Umbilical cord (tissue), 2 donors: Measurements from ENCODE around the gene FERMT3. TPM values are rescaled to one million over a fixed set of nuclear protein-coding genes. Genes with fewer than 3 reads are reported as not detected.

Experiments used
- DNase-seq: peaks from one replicate; pipeline ENCODE4 v3.0.0-alpha.2; 2015; ENCODE audit warnings: low spot score
- total RNA-seq: library from RNA; depleted of rRNA; stranded (reverse); fragments of >200 nt; gene quantifications from one replicate; pipeline ENCODE4 v1.2.3, GENCODE V29; 2014; ENCODE audit warnings: low replicate concordance; ENCODE audit not compliant: insufficient read depth

Gene FERMT3
- total RNA-seq, 1 donor from 2014 or later, result 14.2 TPM

DNA sequence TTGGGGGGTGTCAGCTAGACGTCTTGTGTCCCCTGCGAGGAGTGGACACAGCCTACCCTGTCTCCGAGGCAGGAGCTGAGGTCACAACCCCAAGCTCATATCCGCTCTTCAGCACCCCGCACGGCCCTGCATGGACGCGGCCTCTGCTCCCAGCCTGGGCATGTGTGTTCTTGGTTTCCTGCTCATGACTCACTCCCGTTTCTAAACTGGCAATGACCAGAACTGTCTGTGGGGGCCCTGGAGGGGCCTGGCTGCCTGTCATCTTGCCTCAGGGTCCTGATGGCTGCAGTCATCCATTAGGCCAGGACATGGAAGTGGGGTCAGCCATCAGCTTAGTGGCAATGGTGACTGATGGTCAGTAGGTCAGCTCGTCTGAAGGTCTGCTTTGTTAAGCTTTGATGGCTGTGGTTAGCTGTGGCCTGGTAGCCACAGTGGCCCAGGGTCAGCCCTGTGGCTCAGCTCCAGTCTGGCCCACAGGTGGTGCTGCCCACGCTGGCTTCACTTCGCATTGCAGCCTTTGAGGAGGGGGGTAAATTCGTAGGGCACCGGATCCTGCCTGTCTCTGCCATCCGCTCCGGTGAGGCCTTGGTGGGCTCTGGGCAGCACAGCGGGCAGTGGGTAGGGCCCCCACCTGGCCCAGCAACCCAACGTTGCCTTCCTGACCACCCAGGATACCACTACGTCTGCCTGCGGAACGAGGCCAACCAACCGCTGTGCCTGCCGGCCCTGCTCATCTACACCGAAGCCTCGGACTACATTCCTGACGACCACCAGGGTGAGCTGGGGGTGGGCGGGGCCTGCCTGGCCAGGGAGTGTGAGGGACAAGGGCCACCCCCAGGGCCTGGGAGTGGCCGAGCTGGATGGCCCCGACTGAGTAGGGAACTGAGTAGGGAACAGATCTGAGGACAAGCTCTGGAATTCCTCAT, 56.8 kb downstream of the FERMT3 start:
- DNase-seq, result no peak

GRCh38 chr11:64263947-64264317, 57.4 kb downstream of the FERMT3 start:
- DNase-seq, result no peak

DNA sequence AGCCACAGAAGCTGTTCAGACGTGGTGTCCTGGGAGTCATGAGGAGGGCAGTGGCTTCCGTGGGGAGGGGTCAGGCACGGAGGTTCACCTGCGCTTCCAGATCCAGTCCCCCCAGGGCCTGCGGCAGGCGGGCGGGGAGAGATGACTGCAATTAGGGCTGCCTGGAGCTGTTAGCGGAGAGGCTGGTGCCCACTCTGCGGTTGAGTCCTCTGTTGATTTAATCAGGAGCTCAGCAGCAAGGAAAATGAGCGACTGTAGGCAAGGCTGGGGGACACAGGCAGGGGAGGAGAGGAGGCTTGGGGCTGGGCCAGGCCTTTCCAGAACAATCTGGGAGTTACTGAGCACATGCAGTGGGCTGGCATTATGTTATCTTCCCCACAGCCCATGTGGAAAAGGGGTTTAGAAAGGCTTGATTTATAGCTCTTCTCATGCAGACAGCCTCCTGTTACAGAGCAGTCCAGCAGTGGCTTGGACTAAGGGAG, 57.9 kb downstream of the FERMT3 start:
- peak; percentile 81 for DNase-seq

DNA sequence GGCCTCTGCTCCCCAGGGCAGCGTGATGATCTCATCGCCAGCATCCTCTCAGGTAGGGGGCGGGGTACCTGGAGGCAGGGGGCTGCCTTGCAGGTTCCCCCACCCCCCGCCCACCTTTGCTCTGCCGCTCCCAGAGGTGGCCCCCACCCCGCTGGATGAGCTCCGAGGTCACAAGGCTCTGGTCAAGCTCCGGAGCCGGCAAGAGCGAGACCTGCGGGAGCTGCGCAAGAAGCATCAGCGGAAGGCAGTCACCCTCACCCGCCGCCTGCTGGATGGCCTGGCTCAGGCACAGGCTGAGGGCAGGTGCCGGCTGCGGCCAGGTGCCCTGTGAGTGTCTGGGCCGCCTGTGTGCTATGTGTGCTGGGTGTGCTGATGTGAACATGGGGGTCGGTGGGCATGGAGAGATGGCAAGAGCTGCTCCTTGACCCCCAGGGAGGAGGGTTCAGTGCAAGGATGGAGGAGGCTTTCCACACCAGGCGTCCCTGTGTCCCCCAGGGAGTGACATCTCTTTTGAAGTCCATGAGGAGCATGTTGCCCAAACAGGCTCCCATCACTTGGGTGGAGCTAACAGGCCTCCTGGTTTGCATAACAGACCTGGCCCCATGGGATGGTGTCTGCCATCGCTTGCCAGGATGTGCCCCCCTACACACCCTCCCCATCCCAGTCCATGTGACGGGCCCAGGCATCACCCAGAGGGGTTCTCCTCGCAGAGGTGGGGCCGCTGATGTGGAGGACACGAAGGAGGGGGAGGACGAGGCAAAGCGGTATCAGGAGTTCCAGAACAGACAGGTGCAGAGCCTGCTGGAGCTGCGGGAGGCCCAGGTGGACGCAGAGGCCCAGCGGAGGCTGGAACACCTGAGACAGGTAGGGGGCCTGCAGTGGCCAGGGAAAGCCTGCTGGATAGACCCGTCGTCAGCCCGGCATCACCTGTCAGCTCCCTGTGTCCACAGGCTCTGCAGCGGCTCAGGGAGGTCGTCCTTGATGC, 58.9 kb downstream of the FERMT3 start:
- no peak for DNase-seq

DNA sequence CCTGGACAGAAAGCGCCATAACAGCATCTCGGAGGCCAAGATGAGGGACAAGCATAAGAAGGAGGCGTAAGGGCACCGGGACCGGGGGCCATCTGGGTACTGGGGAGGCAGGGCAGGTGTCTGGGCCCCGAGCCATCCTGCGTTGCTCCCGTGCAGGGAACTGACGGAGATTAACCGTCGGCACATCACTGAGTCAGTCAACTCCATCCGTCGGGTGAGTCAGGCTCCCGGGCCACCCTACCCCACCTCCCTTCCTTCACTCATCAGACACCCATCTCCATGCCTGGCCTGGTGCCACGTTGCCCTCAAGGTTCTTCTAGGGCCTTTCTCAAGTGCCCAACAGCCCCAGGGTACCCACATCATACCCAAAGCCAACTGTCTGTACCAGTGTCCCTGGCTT, 59.8 kb downstream of the FERMT3 start:
- DNase-seq, result no peak

DNA sequence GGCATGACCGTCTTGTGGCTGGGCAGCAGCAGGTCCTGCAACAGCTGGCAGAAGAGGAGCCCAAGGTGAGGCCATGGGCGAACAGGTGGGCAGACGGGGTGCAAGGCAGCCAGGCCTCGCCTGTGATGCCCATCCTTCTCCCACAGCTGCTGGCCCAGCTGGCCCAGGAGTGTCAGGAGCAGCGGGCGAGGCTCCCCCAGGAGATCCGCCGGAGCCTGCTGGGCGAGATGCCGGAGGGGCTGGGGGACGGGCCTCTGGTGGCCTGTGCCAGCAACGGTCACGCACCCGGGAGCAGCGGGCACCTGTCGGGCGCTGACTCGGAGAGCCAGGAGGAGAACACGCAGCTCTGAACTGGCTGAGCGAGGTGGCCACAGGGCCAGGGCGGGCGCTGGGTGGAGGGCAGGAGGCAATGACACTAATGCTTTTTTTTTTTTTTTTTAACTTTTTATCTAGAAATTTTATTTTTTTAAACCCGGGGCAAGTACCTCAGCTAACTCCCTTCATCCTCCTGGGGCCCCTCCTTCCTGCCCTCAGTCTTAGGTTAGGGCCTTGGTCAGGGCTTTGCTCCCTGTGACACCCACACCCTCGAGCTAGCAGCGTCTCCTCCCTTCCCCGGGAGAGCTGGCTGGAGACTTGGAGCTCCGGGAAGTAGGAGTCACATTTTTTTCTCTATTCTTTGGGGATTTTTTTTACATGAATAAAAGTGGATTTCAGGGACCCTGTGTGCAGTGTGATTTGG, 60.9 kb downstream of the FERMT3 start:
- no peak for DNase-seq

DNA sequence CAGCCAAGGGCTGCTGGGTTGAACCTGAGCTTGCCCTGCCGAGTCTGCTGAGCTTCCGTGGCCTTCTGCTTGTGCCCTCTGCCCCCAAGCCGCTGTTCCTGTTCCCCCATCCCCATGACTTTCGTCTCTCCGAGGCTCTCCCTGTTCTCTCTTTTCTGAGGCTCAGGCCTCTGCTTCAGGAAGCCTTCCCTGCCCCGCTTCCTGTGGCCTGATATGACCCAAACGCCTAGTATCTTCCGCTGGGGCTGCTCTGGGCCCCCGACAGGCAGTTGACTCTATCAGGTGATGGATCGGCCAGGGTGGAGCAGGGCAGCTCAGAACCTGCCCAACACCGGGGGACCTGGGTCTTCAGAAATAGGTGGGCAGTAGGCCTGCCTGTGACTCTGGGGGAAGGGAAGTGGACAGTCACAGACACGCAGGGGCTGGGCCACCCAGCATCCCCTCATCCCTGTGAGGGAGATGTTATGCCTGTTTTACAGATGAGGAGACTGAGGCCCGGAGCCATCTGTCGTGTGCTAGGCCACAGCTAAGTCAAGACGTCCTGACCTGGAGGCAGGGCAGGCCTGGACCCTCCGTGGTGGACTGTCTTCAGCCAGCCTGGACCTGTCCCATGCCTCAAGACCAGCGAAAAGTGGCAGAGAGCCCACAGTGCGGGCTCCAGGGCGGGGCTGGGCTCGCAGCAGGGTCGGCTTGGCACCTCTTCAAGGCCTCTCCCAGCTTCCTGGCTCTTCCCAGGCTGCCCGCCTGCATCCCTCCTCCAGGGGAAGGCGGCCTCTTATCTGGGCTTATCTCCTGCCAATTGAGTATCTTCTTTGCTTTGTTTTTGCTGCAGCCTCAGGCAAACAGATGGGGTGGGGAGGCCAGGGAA, 61.7 kb downstream of the FERMT3 start:
- peak; percentile 90 for DNase-seq

DNA sequence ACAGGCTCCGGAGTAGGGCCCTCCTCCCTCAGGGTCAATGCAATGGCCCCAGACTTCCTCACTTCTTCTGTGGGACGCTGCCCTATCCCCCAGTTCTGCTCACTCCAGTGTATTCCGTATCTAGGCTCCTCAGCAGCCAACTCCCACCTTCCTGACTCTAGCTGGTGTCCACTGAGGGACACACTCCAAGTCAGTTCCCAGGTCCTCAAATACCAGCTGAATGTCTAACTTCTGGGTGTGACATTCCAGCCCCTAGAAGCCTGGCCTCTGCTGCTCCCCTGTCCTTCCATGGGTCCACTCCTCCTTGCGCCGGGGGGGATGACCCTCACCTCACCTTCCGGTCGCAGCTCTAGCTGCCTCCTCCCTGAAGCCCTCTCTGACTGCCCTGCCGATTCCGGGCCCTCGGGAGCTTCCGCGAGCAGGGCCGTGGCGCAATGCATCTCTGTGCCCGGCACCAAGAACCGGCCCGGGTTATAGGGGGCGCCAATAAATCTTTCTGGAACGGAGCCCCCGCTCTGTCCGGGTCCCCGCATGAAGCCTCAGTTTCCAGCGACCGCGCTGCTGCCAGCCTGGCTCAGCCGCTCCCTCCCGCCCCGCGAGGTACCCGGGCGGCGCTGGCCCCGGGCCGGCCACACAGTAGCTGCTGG, 62.5 kb downstream of the FERMT3 start:
- DNase-seq, result no peak

DNA sequence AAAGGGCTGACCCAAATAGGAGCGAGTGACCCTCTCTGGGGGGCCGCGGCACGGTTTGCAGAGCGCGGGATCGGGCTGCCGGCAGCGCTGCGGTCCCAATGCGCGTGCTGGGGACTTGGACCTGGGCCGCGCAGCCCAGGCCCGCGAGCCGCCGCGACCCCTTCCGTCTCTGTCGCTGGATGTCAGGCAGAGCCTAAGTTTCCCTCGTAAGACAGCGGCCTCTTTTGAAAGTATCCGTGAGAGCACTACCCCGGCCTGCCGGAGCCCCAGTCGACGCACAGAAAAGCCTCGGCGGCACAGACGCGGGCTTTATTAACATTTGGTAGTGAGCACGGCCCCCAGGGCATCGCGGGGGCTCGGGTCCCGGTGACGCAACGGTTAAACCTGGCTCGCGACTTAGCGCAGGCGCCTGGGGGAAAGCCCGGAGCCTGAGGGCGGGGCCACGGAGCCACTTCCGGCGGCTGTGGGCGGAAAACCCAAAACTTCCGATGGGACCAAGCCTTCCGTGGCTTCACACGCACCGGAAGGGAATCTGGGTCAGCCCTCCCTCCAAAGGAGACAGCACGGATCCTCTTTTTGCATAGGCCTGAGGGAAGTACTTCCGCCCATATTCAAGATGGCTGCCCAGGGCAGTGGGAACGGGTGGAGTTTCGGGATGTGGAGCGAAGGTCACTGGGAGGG, 63.2 kb downstream of the FERMT3 start:
- peak; percentile 100 for DNase-seq

Other genes with a start within 250 kb of the FERMT3 start
- gene COX8A, start 232.1 kb upstream of the FERMT3 start, total RNA-seq, result 234 TPM
- 17.6 TPM for gene OTUB1, start 220.3 kb upstream of the FERMT3 start, total RNA-seq
- gene FLRT1, start 170.8 kb upstream of the FERMT3 start, total RNA-seq, result 0.48 TPM
- gene MACROD1, start 40.6 kb upstream of the FERMT3 start, total RNA-seq, result 8.9 TPM
- 47.2 TPM for gene STIP1, start 20.6 kb upstream of the FERMT3 start, total RNA-seq
- gene TRPT1, start 19.5 kb downstream of the FERMT3 start, total RNA-seq, result 23.6 TPM
- 17.3 TPM for gene NUDT22, start 19.6 kb downstream of the FERMT3 start, total RNA-seq
- 13.5 TPM for gene DNAJC4, start 23.8 kb downstream of the FERMT3 start, total RNA-seq
- gene VEGFB, start 27.9 kb downstream of the FERMT3 start, total RNA-seq, result 46.9 TPM
- gene FKBP2, start 34.4 kb downstream of the FERMT3 start, total RNA-seq, result 32.7 TPM
- 60.4 TPM for gene PPP1R14B, start 40.2 kb downstream of the FERMT3 start, total RNA-seq
- 17.6 TPM for gene PLCB3, start 44.8 kb downstream of the FERMT3 start, total RNA-seq
- 52.5 TPM for gene BAD, start 77.9 kb downstream of the FERMT3 start, total RNA-seq
- 0.48 TPM for gene GPR137, start 79.1 kb downstream of the FERMT3 start, total RNA-seq
- 3.6 TPM for gene KCNK4, start 84.6 kb downstream of the FERMT3 start, total RNA-seq
- not detected for gene CATSPERZ, start 93.6 kb downstream of the FERMT3 start, total RNA-seq
- gene ESRRA, start 98.8 kb downstream of the FERMT3 start, total RNA-seq, result 12.0 TPM
- 226 TPM for gene TRMT112, start 110.8 kb downstream of the FERMT3 start, total RNA-seq
- gene PRDX5, start 111.4 kb downstream of the FERMT3 start, total RNA-seq, result 152 TPM
- 3.6 TPM for gene CCDC88B, start 133.5 kb downstream of the FERMT3 start, total RNA-seq
- gene RPS6KA4, start 152.4 kb downstream of the FERMT3 start, total RNA-seq, result 16.4 TPM